GM12878 (cell line): ENCODE data around the gene SLMAP. TPM values are rescaled to one million over a fixed set of nuclear protein-coding genes. Genes with fewer than 3 reads are reported as not detected.
A peak's percentile ranks its signal among the peaks of the same experiment; 100 is the strongest.

ENCODE experiments used
- ASH2L ChIP-seq: fragments of 300-600, 200-600 bp; sonication (generic); IDR thresholded peaks from 2 replicates; pipeline ENCODE4 v1.6.1; 2017; ENCODE audit warnings: low read depth, mild to moderate bottlenecking, borderline replicate concordance
- IRF3 ChIP-seq: fragments of 450-650 bp; IDR thresholded peaks from 2 replicates; pipeline ENCODE4 v1.6.1; 2014; ENCODE audit warnings: mild to moderate bottlenecking
- KAT2A ChIP-seq: conservative IDR thresholded peaks from 2 replicates; pipeline ENCODE4 v1.6.1; 2011; ENCODE audit warnings: low read depth, low read length; ENCODE audit not compliant: control insufficient read depth
- MTA3 ChIP-seq: IDR thresholded peaks from 2 replicates; pipeline ENCODE4 v1.6.1; 2012; ENCODE audit warnings: low read length, inconsistent platforms, borderline replicate concordance
- MYC ChIP-seq: IDR thresholded peaks from 2 replicates; pipeline ENCODE4 v1.6.1; 2011; ENCODE audit warnings: mild to moderate bottlenecking, low read length, moderate library complexity, inconsistent platforms; ENCODE audit not compliant: insufficient read depth, insufficient replicate concordance, insufficient read length, severe bottlenecking
- PAX8 ChIP-seq: fragments of 450-650 bp; IDR thresholded peaks from 2 replicates; pipeline ENCODE4 v1.6.1; 2017; ENCODE audit warnings: mild to moderate bottlenecking, moderate library complexity
- PML ChIP-seq: IDR thresholded peaks from 2 replicates; pipeline ENCODE4 v1.6.1; 2012; ENCODE audit warnings: low read length, inconsistent platforms
- POLR2A ChIP-seq: IDR thresholded peaks from 2 replicates; pipeline ENCODE4 v1.6.1; 2011; ENCODE audit warnings: low read depth, mild to moderate bottlenecking, low read length
- RELB ChIP-seq: fragments of 450-650 bp; IDR thresholded peaks from 2 replicates; pipeline ENCODE4 v1.6.1; 2017; ENCODE audit warnings: low read depth, mild to moderate bottlenecking, moderate library complexity
- RFX5 ChIP-seq: IDR thresholded peaks from 2 replicates; pipeline ENCODE4 v1.6.1; 2011; ENCODE audit warnings: low read depth, low read length, improper control_type of control experiment
- RUNX3 ChIP-seq: IDR thresholded peaks from 2 replicates; pipeline ENCODE4 v1.6.1; 2012; ENCODE audit warnings: low read length, inconsistent platforms
- SIN3A ChIP-seq: IDR thresholded peaks from 2 replicates; pipeline ENCODE4 v1.6.1; 2012; ENCODE audit warnings: low read depth, low read length, improper control_type of control experiment
- STAT1 ChIP-seq: fragments of 450-650 bp; conservative IDR thresholded peaks from 2 replicates; pipeline ENCODE4 v1.6.1; 2014; ENCODE audit warnings: antibody characterized with exemption, mild to moderate bottlenecking
- YBX1 ChIP-seq: fragments of 450-650 bp; IDR thresholded peaks from 2 replicates; pipeline ENCODE4 v1.6.1; 2016; ENCODE audit warnings: antibody characterized with exemption
- YY1 ChIP-seq: IDR thresholded peaks from 2 replicates; pipeline ENCODE4 v1.6.1; 2011; ENCODE audit warnings: low read depth, mild to moderate bottlenecking, low read length
- ZNF217 ChIP-seq: fragments of 450-650 bp; IDR thresholded peaks from 2 replicates; pipeline ENCODE4 v1.6.1; 2017; ENCODE audit warnings: antibody characterized with exemption, mild to moderate bottlenecking
- ZNF274 ChIP-seq: IDR thresholded peaks from one replicate; pipeline ENCODE4 v1.8.0; 2011; ENCODE audit not compliant: insufficient read length, insufficient read depth
- ZSCAN29 ChIP-seq: fragments of 450-650 bp; IDR thresholded peaks from 2 replicates; pipeline ENCODE4 v1.6.1; 2017; ENCODE audit warnings: mild to moderate bottlenecking, moderate library complexity
- polyA plus RNA-seq, 11 experiments: library from polyadenylated mRNA; depleted of rRNA in 4 of 11; unstranded in 6 of 11; stranded (reverse) in 5 of 11; fragments of >200 nt; fragmentation: Nextera tagmentation in 4 of 11; fragmentation: Illumina TruSeq in 1 of 11; extraction: Ambion mirVana in 4 of 11; extraction: Trizol in 1 of 11; gene quantifications; 1 replicate in 1 of 11; 2 replicates in 10 of 11; pipeline versions ENCODE4 v1.2.1 to v1.2.3, GENCODE V29; 2011 to 2016; ENCODE audit warnings: inconsistent platforms in 2 of 11, missing spikeins in 2 of 11, low read depth in 1 of 11
- total RNA-seq, 4 experiments: library from RNA; depleted of rRNA in 3 of 4; stranded (reverse); fragments of >200 nt in 3 of 4; fragmentation: Illumina TruSeq in 1 of 4; extraction: Trizol in 1 of 4; gene quantifications; 2 replicates each; pipeline versions ENCODE4 v1.2.1 to v1.2.3, GENCODE V29; 2013 to 2021
- TF ChIP-seq, protein P1 (sequence below): IDR thresholded peaks from 2 replicates; pipeline ENCODE4 v1.6.1; 2011; ENCODE audit warnings: low read depth, mild to moderate bottlenecking, low read length, moderate library complexity, borderline replicate concordance; ENCODE audit errors: extremely low read depth
- TF ChIP-seq, protein P2 (sequence below): fragments of 150-350 bp; IDR thresholded peaks from 2 replicates; pipeline ENCODE4 v1.6.1; 2014; ENCODE audit warnings: mild to moderate bottlenecking, low read depth, low read length
- TF ChIP-seq, protein P3 (sequence below): fragments of 450-650 bp; IDR thresholded peaks from 2 replicates; pipeline ENCODE4 v1.6.1; 2017; ENCODE audit warnings: antibody characterized with exemption, mild to moderate bottlenecking, moderate library complexity
- TF ChIP-seq, protein P4 (sequence below): fragments of 450-650 bp; IDR thresholded peaks from 2 replicates; pipeline ENCODE4 v1.6.1; 2016; ENCODE audit warnings: mild to moderate bottlenecking

The SLMAP gene
- total and polyA plus RNA-seq, 10 of the 15 experiments (the other 5 are each of a cell fraction or from before 2014, with no cell fraction given): 8.3 to 43.8 (median 26.4) TPM

- TF ChIP-seq MYC: no peak
- TF ChIP-seq POLR2A: peak; percentile 98
- TF ChIP-seq ASH2L: no peak
- peak; percentile 72 for TF ChIP-seq RELB
- TF ChIP-seq, protein P1, sequence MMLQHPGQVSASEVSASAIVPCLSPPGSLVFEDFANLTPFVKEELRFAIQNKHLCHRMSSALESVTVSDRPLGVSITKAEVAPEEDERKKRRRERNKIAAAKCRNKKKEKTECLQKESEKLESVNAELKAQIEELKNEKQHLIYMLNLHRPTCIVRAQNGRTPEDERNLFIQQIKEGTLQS: peak; percentile 75; the same call in 1 of the 2 replicates
- TF ChIP-seq ZNF274: no peak
- TF ChIP-seq, protein P2, sequence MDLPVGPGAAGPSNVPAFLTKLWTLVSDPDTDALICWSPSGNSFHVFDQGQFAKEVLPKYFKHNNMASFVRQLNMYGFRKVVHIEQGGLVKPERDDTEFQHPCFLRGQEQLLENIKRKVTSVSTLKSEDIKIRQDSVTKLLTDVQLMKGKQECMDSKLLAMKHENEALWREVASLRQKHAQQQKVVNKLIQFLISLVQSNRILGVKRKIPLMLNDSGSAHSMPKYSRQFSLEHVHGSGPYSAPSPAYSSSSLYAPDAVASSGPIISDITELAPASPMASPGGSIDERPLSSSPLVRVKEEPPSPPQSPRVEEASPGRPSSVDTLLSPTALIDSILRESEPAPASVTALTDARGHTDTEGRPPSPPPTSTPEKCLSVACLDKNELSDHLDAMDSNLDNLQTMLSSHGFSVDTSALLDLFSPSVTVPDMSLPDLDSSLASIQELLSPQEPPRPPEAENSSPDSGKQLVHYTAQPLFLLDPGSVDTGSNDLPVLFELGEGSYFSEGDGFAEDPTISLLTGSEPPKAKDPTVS: no peak; the same call in 1 of the 2 replicates
- 0 out of 2 replicates have a peak, but pooled peaks have one; percentile 78 for TF ChIP-seq PML
- no peak for TF ChIP-seq ZSCAN29
- TF ChIP-seq KAT2A: no peak
- TF ChIP-seq, protein P3, sequence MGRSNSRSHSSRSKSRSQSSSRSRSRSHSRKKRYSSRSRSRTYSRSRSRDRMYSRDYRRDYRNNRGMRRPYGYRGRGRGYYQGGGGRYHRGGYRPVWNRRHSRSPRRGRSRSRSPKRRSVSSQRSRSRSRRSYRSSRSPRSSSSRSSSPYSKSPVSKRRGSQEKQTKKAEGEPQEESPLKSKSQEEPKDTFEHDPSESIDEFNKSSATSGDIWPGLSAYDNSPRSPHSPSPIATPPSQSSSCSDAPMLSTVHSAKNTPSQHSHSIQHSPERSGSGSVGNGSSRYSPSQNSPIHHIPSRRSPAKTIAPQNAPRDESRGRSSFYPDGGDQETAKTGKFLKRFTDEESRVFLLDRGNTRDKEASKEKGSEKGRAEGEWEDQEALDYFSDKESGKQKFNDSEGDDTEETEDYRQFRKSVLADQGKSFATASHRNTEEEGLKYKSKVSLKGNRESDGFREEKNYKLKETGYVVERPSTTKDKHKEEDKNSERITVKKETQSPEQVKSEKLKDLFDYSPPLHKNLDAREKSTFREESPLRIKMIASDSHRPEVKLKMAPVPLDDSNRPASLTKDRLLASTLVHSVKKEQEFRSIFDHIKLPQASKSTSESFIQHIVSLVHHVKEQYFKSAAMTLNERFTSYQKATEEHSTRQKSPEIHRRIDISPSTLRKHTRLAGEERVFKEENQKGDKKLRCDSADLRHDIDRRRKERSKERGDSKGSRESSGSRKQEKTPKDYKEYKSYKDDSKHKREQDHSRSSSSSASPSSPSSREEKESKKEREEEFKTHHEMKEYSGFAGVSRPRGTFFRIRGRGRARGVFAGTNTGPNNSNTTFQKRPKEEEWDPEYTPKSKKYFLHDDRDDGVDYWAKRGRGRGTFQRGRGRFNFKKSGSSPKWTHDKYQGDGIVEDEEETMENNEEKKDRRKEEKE: no peak
- peak; percentile 72; the same call in 1 of the 2 replicates for TF ChIP-seq STAT1
- peak; percentile 39; the same call in 1 of the 2 replicates for TF ChIP-seq PAX8
- TF ChIP-seq RUNX3: peak; percentile 61
- TF ChIP-seq MTA3: no peak
- TF ChIP-seq, protein P4, sequence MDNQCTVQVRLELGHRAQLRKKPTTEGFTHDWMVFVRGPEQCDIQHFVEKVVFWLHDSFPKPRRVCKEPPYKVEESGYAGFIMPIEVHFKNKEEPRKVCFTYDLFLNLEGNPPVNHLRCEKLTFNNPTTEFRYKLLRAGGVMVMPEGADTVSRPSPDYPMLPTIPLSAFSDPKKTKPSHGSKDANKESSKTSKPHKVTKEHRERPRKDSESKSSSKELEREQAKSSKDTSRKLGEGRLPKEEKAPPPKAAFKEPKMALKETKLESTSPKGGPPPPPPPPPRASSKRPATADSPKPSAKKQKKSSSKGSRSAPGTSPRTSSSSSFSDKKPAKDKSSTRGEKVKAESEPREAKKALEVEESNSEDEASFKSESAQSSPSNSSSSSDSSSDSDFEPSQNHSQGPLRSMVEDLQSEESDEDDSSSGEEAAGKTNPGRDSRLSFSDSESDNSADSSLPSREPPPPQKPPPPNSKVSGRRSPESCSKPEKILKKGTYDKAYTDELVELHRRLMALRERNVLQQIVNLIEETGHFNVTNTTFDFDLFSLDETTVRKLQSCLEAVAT: peak; percentile 78
- TF ChIP-seq YBX1: no peak
- peak; percentile 55; the same call in 1 of the 2 replicates for TF ChIP-seq SIN3A
- TF ChIP-seq ZNF217: no peak
- TF ChIP-seq YY1: peak; percentile 99
- no peak; the same call in 1 of the 2 replicates for TF ChIP-seq IRF3
- TF ChIP-seq RFX5: no peak
Measured at GRCh38 chr3:57755741-57756527, at the start of gene SLMAP (continued).
